Urinary bladder (tissue), 4 donors: ENCODE measurements around the gene MACF1. TPM values are rescaled to one million over a fixed set of nuclear protein-coding genes. Genes with fewer than 3 reads are reported as not detected.

Experiments used
- DNase-seq: peaks from one replicate; pipeline ENCODE4 v3.0.0-alpha.2; 2015; ENCODE audit errors: extremely low spot score
- H3K27ac ChIP-seq: one replicate; pipeline ENCODE4 v1.5.1; 2013; ENCODE audit warnings: low read depth, mild to moderate bottlenecking, moderate library complexity
- H3K36me3 ChIP-seq: one replicate; pipeline ENCODE4 v1.6.1; 2013; ENCODE audit warnings: mild to moderate bottlenecking, moderate library complexity; ENCODE audit not compliant: insufficient read depth
- H3K4me1 ChIP-seq: one replicate; pipeline ENCODE4 v1.6.1; 2013; ENCODE audit warnings: mild to moderate bottlenecking, moderate library complexity; ENCODE audit not compliant: insufficient read depth
- H3K4me3 ChIP-seq: one replicate; pipeline ENCODE4 v1.5.1; 2013; ENCODE audit warnings: low read depth, low read length
- WGBS: extraction: QIAGEN DNeasy Blood & Tissue Kit; methylation state at CpG from one replicate; pipeline ENCODE4 v1.1.7; 2013; 5-methylcytosine and 5-hydroxymethylcytosine counted together
- polyA plus RNA-seq: library from polyadenylated mRNA; stranded (reverse); fragments of 200-250 nt; gene quantifications from one replicate; pipeline ENCODE4 v1.2.3, GENCODE V29; 2013
- total RNA-seq: library from RNA; depleted of rRNA; stranded (reverse); fragments of >200 nt; gene quantifications from one replicate; pipeline ENCODE4 v1.2.3, GENCODE V29; 2014
- donor health status: healthy with polysubstance abuse.
- donor health status: healthy.

Gene MACF1
- total and polyA plus RNA-seq, 2 donors, result 93.0 to 476 TPM

GRCh38 chr1:39401106-39401505 lies 196.6 kb downstream of the MACF1 start:
- DNase-seq, result no peak
- Histone ChIP-seq H3K36me3 (no peaks in the 10 kb centered on the region), H3K4me3 (no peak overlapping the region), H3K27ac (no peak overlapping the region), H3K4me1 (no peaks in the 10 kb centered on the region)
- 93% methylated on average over 2 of the region's 2 CpGs for WGBS

- WGBS, result 49% methylated on average over 3 of the region's 3 CpGs
- DNase-seq, result no peak
- H3K4me3 ChIP-seq, result no peak overlapping the region
- H3K4me1 ChIP-seq, result no peaks in the 10 kb centered on the region
- no peaks in the 10 kb centered on the region for H3K36me3 ChIP-seq
- H3K27ac ChIP-seq, result no peak overlapping the region
Observed at GRCh38 chr1:39404876-39405275, 200.4 kb downstream of the MACF1 start.

GRCh38 chr1:39405358-39405757 lies 200.9 kb downstream of the MACF1 start:
- DNase-seq, result no peak
- Histone ChIP-seq H3K27ac (no peak overlapping the region), H3K4me1 (no peaks in the 10 kb centered on the region), H3K4me3 (no peak overlapping the region), H3K36me3 (no peaks in the 10 kb centered on the region)
- 57% methylated on average over 2 of the region's 2 CpGs for WGBS

GRCh38 chr1:39406533-39407450 lies 202.3 kb downstream of the MACF1 start:
- Histone ChIP-seq H3K4me1 (no peaks in the 10 kb centered on the region), H3K4me3 (no peak overlapping the region), H3K27ac (no peak overlapping the region), H3K36me3 (no peaks in the 10 kb centered on the region)
- DNase-seq, result no peak
- 68% methylated on average over 7 of the region's 7 CpGs for WGBS

- no peak overlapping the region for H3K4me3 ChIP-seq
- WGBS, result 58% methylated on average over 6 of the region's 6 CpGs
- H3K27ac ChIP-seq, result no peak overlapping the region
- H3K4me1 ChIP-seq, result no peaks in the 10 kb centered on the region
- H3K36me3 ChIP-seq, result no peaks in the 10 kb centered on the region
- DNase-seq, result no peak
Observed at GRCh38 chr1:39407510-39407895, 203.0 kb downstream of the MACF1 start.

GRCh38 chr1:39407896-39408640 lies 203.6 kb downstream of the MACF1 start:
- no peak for DNase-seq
- H3K4me1 ChIP-seq, result no peaks in the 10 kb centered on the region
- H3K36me3 ChIP-seq, result no peaks in the 10 kb centered on the region
- peak overlapping the region; percentile 79 for H3K4me3 ChIP-seq
- 11% methylated on average over 38 of the region's 38 CpGs for WGBS
- peak overlapping the region; percentile 85 for H3K27ac ChIP-seq

- H3K27ac ChIP-seq, result peak overlapping the region; percentile 92
- under 1% methylated on average over 52 of the region's 53 CpGs for WGBS
Observed at GRCh38 chr1:39408641-39409054, 204.2 kb downstream of the MACF1 start.

GRCh38 chr1:39409055-39409816 lies 204.7 kb downstream of the MACF1 start:
- Histone ChIP-seq H3K4me1 (no peaks in the 10 kb centered on the region), H3K4me3 (peak overlapping the region; percentile 79), H3K27ac (peak overlapping the region; percentile 92), H3K36me3 (no peaks in the 10 kb centered on the region)
- WGBS, result under 1% methylated on average over 71 of the region's 71 CpGs
- no peak for DNase-seq

More at GRCh38 chr1:39408641-39409054, 204.2 kb downstream of the MACF1 start:
- peak; percentile 88 for DNase-seq
- Histone ChIP-seq H3K4me3 (peak overlapping the region; percentile 79), H3K4me1 (no peaks in the 10 kb centered on the region), H3K36me3 (no peaks in the 10 kb centered on the region)

GRCh38 chr1:39410915-39411436 lies 206.5 kb downstream of the MACF1 start:
- no peak for DNase-seq
- no peaks in the 10 kb centered on the region for H3K4me1 ChIP-seq
- no peak overlapping the region for H3K27ac ChIP-seq
- 22% methylated on average over 3 of the region's 3 CpGs for WGBS
- no peak overlapping the region for H3K4me3 ChIP-seq
- H3K36me3 ChIP-seq, result no peaks in the 10 kb centered on the region

GRCh38 chr1:39411526-39412478 lies 207.3 kb downstream of the MACF1 start:
- H3K4me1 ChIP-seq, result no peaks in the 10 kb centered on the region
- DNase-seq, result no peak
- H3K4me3 ChIP-seq, result no peak overlapping the region
- no peak overlapping the region for H3K27ac ChIP-seq
- H3K36me3 ChIP-seq, result no peaks in the 10 kb centered on the region
- 26% methylated on average over 3 of the region's 3 CpGs for WGBS

- Histone ChIP-seq H3K4me3 (no peak overlapping the region), H3K27ac (no peak overlapping the region), H3K36me3 (no peaks in the 10 kb centered on the region), H3K4me1 (no peaks in the 10 kb centered on the region)
- 88% methylated on average over 2 of the region's 2 CpGs for WGBS
- no peak for DNase-seq
Observed at GRCh38 chr1:39412892-39413291, 208.4 kb downstream of the MACF1 start.

GRCh38 chr1:39413902-39414528 lies 209.5 kb downstream of the MACF1 start:
- Histone ChIP-seq H3K4me3 (no peak overlapping the region), H3K36me3 (no peaks in the 10 kb centered on the region), H3K4me1 (no peaks in the 10 kb centered on the region), H3K27ac (no peak overlapping the region)
- DNase-seq, result no peak
- WGBS, result 70% methylated on average over 4 of the region's 4 CpGs
